IPS-15b (cell line): ENCODE data around the gene LRRC1.

ENCODE experiments used
- H3K27me3 ChIP-seq: one replicate; pipeline ENCODE4 v1.6.1; 2013; ENCODE audit warnings: low read length; ENCODE audit not compliant: control insufficient read depth, insufficient read depth
- H3K36me3 ChIP-seq: one replicate; pipeline ENCODE4 v1.6.1; 2013; ENCODE audit warnings: low read length; ENCODE audit not compliant: control insufficient read depth, insufficient read depth
- H3K4me1 ChIP-seq: one replicate; pipeline ENCODE4 v1.6.1; 2013; ENCODE audit warnings: mild to moderate bottlenecking, low read length; ENCODE audit not compliant: control insufficient read depth, insufficient read depth
- H3K4me3 ChIP-seq: one replicate; pipeline ENCODE4 v1.5.1; 2013; ENCODE audit warnings: low read depth, low read length
- H3K9ac ChIP-seq: one replicate; pipeline ENCODE4 v1.6.1; 2013; ENCODE audit warnings: low read depth, mild to moderate bottlenecking, low read length
- H3K9me3 ChIP-seq: one replicate; pipeline ENCODE4 v1.6.1; 2013; ENCODE audit warnings: mild to moderate bottlenecking, low read length; ENCODE audit not compliant: control insufficient read depth, insufficient read depth

The LRRC1 gene

DNA sequence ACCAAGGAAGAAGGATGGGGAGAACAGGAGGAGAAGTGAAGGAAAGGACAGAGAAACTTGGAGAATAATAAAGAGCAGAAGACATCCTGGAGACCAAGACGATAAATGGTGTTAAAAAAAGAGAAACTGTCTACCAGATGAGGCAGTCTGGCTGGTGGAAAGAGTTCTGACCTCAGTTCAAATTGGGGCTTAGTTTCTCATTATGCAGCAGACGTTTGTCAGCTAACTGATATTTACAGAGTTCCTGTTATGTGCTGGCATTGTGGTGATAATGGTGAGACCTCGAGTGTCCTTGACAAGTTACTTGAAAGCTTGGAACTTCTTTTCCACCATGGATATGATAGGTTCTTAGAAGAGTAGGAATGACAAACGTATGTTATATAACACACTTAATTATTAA lies 142.7 kb downstream of the LRRC1 start:
- H3K36me3 ChIP-seq = no peaks in the 10 kb centered on the region
- H3K9ac ChIP-seq = no peak overlapping the region
- H3K9me3 ChIP-seq = no peaks in the 10 kb centered on the region
- H3K4me1 ChIP-seq = no peaks in the 10 kb centered on the region
- H3K27me3 ChIP-seq = no peaks in the 10 kb centered on the region
- no peak overlapping the region for H3K4me3 ChIP-seq

DNA sequence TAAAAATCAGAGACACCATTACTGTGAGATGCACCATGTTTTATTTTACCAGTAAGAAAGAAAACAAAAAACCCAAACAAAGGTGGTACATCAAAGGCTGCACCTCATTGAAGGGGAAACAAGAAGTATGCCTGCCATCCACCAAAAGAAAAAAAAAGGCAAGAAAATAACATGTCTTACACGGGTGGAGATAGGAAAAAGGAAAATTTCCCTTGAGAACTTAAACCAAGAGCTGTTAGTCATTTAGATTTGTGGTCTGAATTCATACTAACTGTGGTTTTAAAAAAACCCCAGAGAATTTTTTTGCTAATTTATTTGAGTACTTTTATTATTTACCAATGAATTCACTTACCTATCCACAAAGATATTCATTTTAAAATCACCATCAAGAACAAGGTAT lies 144.0 kb downstream of the LRRC1 start:
- no peak overlapping the region for H3K9ac ChIP-seq
- H3K9me3 ChIP-seq = no peaks in the 10 kb centered on the region
- no peaks in the 10 kb centered on the region for H3K36me3 ChIP-seq
- no peaks in the 10 kb centered on the region for H3K4me1 ChIP-seq
- H3K27me3 ChIP-seq = no peaks in the 10 kb centered on the region
- no peak overlapping the region for H3K4me3 ChIP-seq

DNA sequence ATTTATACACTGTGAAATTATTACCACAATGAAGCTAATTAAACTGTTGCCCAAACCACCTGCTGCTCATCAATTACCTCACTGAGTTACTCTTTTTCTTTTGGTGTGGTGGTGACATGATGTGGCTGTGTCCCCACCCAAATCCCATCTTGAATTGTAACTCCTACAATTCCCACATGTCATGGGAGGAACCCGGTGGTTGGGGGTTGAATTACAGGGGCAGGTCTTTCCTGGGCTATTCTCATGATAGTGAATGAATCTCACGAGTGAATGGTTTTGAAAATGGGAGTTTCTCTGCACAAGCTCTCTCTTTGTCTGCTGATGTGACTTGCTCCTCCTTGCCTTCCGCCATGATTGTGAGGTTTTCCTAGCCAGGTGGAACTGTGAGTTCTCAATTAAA lies 145.0 kb downstream of the LRRC1 start:
- H3K4me1 ChIP-seq = no peaks in the 10 kb centered on the region
- no peaks in the 10 kb centered on the region for H3K36me3 ChIP-seq
- H3K27me3 ChIP-seq = no peaks in the 10 kb centered on the region
- H3K9me3 ChIP-seq = no peaks in the 10 kb centered on the region
- H3K4me3 ChIP-seq = no peak overlapping the region
- no peak overlapping the region for H3K9ac ChIP-seq

DNA sequence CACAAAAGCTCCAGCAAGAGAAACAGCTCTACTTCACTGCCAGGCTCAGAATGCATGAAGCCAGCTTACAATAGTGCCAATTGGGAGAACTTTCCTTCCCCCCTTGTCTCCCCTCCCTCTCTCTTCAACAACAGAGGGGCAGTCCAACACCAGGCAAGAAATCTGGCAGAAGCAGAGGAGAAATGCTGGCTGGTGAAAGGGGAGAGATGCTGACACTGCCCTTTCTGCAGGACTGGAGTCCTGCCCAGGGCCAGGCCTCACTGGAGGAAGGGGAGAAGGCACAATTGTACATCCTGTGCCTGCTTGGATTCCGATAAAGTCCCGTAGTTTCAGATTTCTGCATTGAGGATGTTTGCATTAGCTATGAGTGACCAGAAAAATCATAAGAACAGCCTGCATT lies 148.6 kb downstream of the LRRC1 start:
- Histone ChIP-seq H3K9me3 (no peaks in the 10 kb centered on the region), H3K27me3 (no peaks in the 10 kb centered on the region), H3K9ac (no peak overlapping the region), H3K4me1 (no peaks in the 10 kb centered on the region), H3K36me3 (no peaks in the 10 kb centered on the region), H3K4me3 (no peak overlapping the region)

DNA sequence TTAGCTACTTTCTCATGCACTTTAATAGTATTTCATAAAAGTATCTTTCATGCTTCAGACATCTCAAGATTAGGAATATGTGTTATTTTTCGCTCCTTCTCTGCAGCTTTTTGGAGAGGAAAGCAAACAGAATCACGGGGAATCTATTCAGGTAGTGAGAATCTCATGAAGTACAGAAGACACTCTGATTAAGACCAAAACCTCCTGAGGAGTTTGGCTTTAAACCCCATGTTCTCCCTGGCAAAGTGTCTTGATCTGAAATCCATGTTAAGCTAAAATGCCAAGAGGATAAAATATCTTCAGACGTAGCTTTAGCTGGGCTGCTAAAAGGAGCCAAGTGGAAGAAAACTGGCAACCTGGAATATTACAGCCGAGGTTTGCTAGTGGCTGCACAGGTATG lies 149.3 kb downstream of the LRRC1 start:
- H3K27me3 ChIP-seq = no peaks in the 10 kb centered on the region
- no peaks in the 10 kb centered on the region for H3K4me1 ChIP-seq
- H3K36me3 ChIP-seq = no peaks in the 10 kb centered on the region
- H3K4me3 ChIP-seq = no peak overlapping the region
- H3K9ac ChIP-seq = no peak overlapping the region
- H3K9me3 ChIP-seq = no peaks in the 10 kb centered on the region

DNA sequence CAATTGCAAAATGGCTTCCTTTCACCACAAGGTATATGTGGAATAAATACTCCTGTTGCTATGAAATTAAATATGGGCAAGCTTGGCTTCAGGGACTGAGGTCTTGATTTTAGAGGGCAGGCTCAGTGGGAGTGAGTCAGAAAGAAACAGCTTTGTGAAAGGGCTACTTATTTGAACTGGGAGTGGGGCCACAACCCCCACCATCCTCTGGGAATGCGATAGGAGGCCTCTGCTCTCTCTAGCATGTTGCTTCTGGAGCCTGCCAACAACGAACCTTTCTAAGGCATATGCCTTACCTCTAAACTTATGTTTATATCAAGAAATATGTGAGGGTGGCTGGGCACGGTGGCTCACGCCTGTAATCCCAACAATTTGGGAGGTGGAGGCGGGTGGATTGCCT lies 149.7 kb downstream of the LRRC1 start:
- no peaks in the 10 kb centered on the region for H3K4me1 ChIP-seq
- H3K4me3 ChIP-seq = no peak overlapping the region
- H3K9me3 ChIP-seq = no peaks in the 10 kb centered on the region
- H3K27me3 ChIP-seq = no peaks in the 10 kb centered on the region
- no peak overlapping the region for H3K9ac ChIP-seq
- no peaks in the 10 kb centered on the region for H3K36me3 ChIP-seq

DNA sequence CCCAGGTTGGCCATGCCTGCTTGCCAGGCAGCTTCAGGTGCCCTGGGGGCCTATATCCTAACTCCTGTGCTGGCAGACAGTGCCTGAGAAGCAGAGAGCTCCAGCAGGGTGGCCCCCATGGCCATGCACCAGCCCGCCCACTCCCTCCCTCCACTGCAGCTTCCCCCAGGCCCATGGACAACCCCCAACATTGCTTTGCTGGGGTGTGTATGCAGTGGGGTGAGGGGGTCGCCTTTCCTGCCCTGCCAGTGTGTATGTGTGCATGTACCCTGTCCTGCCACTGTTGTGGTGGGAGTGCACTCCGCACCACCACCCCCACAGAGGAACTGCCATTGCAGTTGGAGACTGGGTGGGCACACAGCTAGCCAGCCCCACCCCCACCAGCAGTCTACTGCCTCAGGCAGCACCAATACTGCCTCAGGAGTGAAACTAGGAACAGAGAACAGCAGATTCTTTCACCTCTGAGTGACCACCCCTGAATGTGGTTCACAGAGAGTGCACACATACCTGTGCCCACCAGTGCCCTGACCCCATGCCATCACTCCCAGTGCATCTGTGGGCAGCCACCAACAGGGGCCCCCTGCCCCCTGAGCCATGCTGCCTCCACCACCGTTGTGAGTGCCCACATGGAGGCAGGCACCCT lies 151.1 kb downstream of the LRRC1 start:
- Histone ChIP-seq H3K4me3 (no peak overlapping the region), H3K36me3 (no peaks in the 10 kb centered on the region), H3K4me1 (no peaks in the 10 kb centered on the region), H3K9me3 (no peaks in the 10 kb centered on the region), H3K9ac (no peak overlapping the region), H3K27me3 (no peaks in the 10 kb centered on the region)

DNA sequence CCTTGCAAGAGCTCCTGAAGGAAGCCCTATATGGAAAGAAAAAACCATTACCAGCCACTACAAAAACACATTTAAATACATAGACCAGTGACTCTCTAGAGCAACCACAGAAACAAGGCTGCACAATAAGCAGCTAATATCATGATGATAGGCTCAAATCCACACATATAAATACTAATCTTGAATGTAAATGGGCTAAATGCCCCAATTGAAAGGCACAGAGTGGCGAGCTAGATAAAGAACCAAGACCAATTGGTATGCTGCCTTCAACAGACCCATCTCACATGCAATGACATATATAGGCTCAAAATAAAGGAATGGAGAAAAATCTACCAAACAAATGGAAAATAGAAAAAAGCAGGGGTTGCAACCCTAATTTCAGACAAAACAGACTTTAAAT lies 153.0 kb downstream of the LRRC1 start:
- no peaks in the 10 kb centered on the region for H3K36me3 ChIP-seq
- no peaks in the 10 kb centered on the region for H3K27me3 ChIP-seq
- no peak overlapping the region for H3K4me3 ChIP-seq
- H3K9me3 ChIP-seq = no peaks in the 10 kb centered on the region
- H3K4me1 ChIP-seq = no peaks in the 10 kb centered on the region
- H3K9ac ChIP-seq = no peak overlapping the region

DNA sequence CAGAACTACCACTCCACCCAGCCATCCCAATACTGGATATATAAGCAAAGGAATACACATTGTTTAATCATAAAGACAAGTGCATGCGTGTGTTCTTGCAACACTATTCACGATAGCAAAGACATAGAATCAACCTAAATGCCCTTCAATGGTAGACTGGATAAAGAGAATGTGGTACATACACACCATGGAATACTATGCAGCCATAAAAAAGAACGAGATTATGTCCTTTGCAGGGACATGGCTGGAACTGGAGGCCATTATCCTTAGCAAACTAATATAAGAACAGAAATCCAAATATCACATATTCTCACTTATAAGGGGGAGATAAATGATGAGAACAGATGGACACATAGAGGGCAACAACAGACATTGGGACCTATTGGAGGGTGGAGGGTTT lies 156.6 kb downstream of the LRRC1 start:
- Histone ChIP-seq H3K4me1 (no peaks in the 10 kb centered on the region), H3K9ac (no peak overlapping the region), H3K27me3 (no peaks in the 10 kb centered on the region), H3K36me3 (no peaks in the 10 kb centered on the region), H3K9me3 (no peaks in the 10 kb centered on the region), H3K4me3 (no peak overlapping the region)

DNA sequence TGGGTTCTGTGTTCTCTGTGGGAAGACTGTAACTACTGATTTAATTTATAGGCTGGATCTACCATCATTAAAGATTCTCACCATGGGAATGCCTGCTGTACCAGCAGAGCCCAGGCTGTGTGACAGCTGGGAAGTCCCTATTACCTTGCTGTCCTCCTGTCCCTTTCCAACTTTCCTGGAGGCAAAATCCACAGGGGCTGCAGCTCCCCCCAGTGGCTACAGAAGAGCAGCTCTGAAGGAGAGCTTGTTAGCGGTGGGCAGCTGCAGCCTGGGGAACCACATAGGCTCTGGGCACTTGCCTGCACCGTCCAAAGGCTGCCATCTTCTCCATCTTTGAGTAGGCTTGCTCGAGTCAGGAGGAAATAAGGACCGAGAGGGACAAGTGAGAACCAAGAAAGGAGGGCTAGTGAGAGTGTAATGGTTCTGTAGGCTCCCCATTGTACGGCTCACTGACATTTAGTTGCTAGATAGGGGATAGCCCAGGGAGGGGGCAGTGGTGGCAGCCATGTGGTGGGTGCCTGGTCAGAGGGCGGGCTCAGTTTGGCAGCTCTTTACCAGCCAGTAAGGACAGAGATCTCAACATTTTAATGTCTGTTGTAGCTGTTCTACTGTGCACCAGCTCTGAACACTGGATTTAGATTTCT lies 161.4 kb downstream of the LRRC1 start:
- Histone ChIP-seq H3K27me3 (no peaks in the 10 kb centered on the region), H3K9ac (no peak overlapping the region), H3K36me3 (no peaks in the 10 kb centered on the region), H3K4me1 (no peaks in the 10 kb centered on the region), H3K9me3 (no peaks in the 10 kb centered on the region), H3K4me3 (no peak overlapping the region)

DNA sequence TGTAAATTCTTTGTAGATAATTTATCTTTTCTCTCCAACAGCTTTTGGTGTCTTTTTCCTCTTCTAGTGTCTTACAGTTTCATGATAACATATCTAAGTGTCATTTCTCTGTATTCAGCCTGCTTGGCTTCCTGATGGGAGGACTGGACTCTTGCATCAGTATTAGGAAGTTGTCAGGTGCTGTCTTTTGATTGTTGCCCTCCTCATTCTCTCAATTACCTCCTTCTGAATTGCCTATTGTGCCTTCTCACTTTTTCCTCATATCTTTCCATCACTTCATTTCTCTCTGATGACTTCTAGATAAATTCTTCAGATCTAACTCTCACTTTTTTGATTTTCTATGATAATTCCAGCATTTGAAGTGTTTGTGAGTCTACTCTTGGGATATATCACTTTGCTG lies 162.0 kb downstream of the LRRC1 start:
- Histone ChIP-seq H3K27me3 (no peaks in the 10 kb centered on the region), H3K36me3 (no peaks in the 10 kb centered on the region), H3K4me3 (no peak overlapping the region), H3K9ac (no peak overlapping the region), H3K9me3 (no peaks in the 10 kb centered on the region), H3K4me1 (no peaks in the 10 kb centered on the region)

DNA sequence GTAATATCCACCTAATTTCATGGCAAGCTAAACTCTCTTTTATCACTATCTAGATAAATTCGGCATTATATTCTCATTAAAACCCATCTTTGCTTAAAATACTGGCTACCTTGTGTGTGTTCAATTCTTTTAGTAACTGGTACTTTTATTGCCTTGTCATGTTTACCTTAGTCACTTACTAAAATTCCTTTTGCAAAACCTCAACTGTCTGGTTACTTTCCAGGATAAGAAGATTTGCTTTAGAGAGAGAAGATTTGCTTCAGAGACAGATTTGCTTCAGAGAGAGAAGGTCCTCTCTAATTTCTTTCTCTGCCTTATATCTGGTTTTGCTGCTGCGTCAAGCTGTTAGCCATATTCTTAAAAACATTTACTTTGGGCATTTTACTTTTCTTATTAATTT lies 164.9 kb downstream of the LRRC1 start:
- Histone ChIP-seq H3K9ac (no peak overlapping the region), H3K27me3 (no peaks in the 10 kb centered on the region)

More for the DNA sequence above, 164.9 kb downstream of the LRRC1 start:
- no peaks in the 10 kb centered on the region for H3K4me1 ChIP-seq
- H3K9me3 ChIP-seq = no peaks in the 10 kb centered on the region
- no peak overlapping the region for H3K4me3 ChIP-seq
- H3K36me3 ChIP-seq = no peaks in the 10 kb centered on the region
